ENCODE data around the gene ZDHHC7.

- TF ChIP-seq CTCF (IDR thresholded peaks at IDR 0.05; ENCODE audit: insufficient read depth, low read depth, low read length) (no peak), EZH2 (IDR thresholded peaks at IDR 0.05; ENCODE audit: insufficient read depth, low read length) (no peak)
Measured at GRCh38 chr16:84928679-84929420, 82.5 kb downstream of the ZDHHC7 start.

All from astrocyte (in vitro differentiated cells and primary cell).